GM21423 (cell line): ENCODE results near the gene TEPSIN.

Experiments used
- ATAC-seq: cut with Tn5 transposase; IDR thresholded peaks from one replicate; pipeline ENCODE4 v1.9.1; 2021; ENCODE audit warnings: mild to moderate bottlenecking, moderate library complexity; ENCODE audit not compliant: unreplicated experiment

Gene TEPSIN, protein sequence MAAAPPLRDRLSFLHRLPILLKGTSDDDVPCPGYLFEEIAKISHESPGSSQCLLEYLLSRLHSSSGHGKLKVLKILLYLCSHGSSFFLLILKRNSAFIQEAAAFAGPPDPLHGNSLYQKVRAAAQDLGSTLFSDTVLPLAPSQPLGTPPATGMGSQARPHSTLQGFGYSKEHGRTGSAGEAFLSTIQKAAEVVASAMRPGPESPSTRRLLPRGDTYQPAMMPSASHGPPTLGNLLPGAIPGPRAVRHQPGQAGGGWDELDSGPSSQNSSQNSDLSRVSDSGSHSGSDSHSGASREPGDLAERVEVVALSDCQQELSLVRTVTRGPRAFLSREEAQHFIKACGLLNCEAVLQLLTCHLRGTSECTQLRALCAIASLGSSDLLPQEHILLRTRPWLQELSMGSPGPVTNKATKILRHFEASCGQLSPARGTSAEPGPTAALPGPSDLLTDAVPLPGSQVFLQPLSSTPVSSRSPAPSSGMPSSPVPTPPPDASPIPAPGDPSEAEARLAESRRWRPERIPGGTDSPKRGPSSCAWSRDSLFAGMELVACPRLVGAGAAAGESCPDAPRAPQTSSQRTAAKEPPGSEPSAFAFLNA

DNA sequence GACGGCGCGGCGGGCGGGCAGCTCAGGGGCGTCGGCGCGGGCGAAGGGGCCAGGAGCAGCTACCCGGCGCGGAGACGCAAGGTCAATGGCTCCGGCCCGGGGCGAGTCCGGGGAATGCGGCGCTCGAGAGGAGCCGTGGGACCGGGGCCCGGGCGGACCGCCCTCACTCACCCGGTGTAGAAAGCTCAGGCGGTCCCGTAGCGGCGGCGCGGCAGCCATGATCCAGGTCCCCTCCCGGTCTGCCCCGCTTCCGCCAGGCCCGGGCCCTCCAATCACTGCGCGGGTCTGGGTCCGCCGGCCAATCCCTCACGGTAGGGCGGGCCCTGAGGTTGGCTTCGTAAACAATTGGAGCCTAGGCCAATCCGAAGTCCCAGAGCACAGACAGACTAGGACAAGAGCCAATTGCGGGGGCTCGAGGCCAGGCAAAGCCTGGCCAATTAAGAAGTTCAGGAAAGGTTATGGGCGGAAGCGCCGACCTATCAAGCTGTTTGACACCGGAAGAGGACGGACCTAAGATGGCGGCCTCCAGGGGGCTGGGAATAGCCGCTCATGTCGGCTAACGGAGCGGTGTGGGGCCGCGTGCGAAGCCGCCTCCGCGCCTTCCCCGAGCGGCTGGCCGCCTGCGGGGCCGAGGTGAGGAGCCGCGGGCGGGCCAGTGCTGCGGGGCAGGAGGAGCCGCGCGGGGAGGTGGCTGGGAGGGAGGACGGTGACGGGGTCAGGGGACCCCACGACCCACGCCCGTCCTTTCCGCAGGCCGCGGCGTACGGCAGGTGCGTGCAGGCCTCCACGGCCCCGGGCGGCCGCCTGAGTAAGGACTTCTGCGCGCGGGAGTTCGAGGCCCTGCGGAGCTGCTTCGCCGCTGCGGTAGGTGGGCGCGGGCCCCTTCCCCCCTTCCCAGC, at the start of gene TEPSIN, which contains the start of gene NDUFAF8:
TEPSIN (minus strand) TSS at position 241 of the 899 bp plus-strand sequence; CDS start at position 219, 22 bp downstream.
NDUFAF8 (plus strand) TSS at position 504 of the 899 bp plus-strand sequence; CDS start at position 550, 46 bp downstream.
- peak; percentile 89 for ATAC-seq

DNA sequence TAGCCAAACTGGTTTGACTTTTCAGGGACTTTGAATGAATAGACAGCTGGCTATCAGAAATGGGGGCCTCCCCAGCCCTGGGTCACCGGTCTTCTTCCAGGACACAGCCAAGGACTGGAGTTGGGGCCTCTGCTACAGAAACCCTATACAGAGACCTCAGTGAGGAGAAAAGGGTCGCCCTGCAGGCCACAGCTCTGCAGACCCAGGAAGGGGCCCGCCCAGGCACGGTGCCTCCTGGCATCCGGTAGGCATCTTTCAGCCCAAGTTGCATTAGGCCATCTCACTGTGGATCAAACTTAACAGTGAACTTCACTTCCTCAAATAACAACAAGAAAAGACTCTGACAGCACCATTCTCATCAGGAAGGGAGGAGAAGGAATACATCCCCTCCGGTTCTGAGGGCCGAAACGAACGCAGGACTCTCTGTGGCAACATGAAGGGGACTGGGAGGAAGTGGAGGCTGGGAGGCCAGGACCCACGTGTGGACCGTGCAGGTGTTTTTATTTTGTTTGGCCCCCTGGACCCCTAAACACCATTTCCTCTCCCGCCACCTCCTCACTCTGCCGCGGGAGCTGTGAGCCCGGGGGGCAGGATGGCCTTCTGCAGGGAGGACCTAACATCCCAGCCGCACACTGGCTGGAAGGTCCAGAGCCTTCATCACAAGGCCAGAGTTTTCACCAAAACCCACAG, 49.0 kb upstream of the TEPSIN start:
- no peak for ATAC-seq

DNA sequence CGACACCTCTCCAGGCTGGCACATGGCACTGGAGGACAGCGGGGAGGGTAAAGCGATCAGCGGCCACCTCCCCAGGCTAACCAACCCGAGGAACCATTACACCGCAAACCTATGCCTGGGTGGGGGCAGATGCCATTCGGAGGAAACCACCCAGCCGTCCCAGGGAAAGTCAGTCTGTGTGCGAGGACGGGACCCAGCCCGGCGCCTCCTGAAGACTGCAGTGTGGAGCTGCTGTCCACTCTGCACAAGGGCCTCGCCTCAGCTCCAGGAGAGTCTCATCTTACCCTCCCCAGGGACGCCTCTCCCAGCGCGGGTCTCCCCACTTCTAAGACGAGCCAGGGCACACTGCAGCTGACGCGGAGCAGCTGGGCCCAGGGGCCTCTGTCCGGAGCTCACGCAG, 48.3 kb upstream of the TEPSIN start:
- ATAC-seq, result no peak

DNA sequence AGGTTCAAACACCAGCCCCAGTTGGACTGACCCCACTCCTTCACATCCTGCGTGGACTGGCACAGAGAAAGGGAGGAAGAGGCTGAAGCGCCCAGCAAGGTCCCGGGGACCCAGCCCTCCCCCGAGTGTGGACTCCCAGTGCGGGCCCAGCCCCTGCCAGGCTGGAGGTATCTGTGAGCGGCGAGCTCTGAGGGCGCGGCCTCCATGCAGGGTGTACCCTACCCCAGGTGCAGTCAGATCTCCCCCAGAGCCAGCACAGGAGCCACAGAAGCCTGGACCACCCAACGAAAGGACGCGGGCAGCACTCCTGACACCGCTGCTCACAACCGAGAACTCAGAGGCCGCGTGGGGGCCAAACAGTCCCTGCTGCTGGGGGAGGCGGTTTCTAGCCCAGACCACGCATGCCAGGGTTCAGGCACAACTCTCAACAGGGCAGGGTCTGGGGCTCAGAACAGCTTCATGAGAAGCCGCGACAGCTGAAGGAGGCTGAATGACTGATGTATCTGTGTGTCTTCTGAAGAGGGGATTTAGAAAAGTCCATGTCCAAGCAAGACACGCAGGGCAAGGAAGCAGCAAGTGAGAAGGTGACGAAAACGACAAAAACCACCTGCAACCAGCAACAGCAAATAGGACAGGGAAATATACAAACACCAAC, 47.8 kb upstream of the TEPSIN start:
- no peak for ATAC-seq

DNA sequence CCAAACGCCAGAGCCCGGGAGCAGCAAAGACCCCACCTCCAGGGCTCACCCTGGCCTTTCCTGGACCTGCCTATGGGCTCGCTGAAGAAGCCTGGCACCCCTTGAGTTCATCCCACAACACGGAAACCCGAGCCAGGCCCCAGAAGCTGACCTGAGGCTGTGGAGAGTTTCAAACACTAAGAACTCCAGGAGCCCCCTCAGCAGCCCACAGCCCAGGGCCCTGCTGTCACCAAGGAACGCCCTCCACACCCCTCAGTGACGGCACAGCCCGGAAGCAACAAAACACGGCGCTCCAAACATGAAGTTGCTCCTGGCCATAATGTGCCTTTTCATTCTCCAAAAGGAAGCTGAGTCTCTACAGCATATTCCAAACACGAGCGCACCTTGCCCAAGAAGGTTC, 47.0 kb upstream of the TEPSIN start:
- no peak for ATAC-seq

DNA sequence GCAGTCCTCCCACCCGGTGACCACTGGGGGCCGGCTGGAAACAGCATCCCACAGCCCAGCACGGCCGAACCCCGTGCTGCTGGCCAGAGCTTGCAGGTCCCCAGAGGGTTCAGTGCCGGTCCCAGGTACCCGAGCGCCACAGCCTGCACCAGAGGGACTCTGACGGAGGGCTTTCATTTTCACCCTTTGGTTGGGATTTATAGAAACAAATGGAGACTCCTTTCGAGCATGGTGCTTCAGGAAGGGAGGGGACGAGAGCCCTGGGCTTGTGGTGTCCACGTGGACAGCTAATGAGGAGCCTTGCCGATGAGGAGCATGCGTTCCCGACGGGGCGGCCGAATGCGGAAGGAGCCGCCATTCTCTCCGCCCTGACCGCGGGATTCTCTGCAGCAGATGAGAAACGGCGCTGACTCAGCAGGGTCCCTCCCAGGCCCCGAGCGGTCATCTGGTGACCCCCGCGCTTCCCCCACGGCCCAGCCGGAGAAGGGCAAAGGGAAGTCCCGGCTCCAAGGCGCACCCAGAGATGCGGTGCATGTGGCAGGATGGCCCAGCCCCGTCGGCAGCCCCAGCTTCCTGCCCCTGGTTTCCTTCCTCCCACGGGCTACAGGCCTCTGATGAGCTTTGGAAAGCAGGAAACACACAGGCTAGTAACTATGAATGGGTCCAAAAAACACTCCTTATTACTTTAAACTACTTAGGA, 46.5 kb upstream of the TEPSIN start:
- no peak for ATAC-seq

DNA sequence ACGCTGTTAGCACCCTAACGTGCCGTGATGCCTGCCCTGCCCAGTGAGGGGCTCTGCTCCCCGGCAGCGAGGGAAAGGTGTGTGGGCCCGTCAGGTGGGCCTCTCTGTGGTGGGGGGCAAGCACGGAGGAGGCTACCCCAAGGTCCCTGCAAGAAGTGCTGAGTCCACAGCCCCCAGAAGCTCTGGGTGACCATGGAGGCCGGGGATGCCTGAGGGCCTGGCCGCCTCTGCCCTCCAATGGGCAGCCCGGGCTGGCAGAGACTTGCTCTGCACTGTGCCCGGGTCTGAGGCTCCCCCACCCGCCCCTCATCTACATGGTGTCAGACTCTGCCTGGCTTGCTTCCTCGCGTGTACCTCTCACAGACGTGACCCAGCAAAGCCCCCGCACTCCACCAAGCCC, 44.0 kb upstream of the TEPSIN start:
- ATAC-seq, result no peak

DNA sequence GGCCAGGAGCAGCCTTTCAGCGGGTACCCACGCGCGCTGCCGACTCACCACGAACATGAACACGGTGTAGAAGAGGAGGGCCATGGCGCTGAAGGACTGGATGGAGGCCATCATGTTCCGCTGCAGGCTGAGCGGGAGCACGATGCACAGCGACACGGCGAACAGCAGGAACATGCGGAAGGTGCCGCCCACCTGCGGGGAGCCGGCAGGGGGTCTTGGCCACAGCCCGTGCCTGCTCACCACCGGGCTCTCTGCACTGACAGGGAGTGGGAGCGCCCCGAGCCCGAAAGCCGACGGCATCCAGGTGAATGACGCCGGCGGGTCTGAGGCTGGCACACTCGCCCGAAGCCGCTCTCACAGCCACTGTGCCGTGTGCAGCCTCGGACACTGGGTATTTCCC, 43.3 kb upstream of the TEPSIN start:
- no peak for ATAC-seq

DNA sequence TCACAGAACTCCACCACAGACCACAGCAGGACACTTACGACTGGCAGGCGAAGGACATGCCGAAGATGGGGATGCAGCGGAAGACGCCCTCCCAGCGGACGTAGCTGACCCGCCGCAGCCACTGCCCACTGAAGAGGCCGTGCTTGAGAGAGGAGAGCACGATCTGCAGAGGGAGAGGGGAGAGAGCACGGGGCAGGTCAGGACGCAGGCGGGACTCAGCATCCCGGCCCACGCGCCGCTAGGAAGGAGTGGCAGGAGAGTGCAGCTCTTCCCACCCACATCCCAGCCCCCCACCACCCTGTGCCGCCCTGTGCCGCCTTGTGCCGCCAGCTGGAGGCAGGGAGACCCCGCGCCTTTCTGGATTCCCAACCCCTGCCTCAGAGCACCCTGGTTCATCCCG, 41.7 kb upstream of the TEPSIN start:
- ATAC-seq, result no peak

DNA sequence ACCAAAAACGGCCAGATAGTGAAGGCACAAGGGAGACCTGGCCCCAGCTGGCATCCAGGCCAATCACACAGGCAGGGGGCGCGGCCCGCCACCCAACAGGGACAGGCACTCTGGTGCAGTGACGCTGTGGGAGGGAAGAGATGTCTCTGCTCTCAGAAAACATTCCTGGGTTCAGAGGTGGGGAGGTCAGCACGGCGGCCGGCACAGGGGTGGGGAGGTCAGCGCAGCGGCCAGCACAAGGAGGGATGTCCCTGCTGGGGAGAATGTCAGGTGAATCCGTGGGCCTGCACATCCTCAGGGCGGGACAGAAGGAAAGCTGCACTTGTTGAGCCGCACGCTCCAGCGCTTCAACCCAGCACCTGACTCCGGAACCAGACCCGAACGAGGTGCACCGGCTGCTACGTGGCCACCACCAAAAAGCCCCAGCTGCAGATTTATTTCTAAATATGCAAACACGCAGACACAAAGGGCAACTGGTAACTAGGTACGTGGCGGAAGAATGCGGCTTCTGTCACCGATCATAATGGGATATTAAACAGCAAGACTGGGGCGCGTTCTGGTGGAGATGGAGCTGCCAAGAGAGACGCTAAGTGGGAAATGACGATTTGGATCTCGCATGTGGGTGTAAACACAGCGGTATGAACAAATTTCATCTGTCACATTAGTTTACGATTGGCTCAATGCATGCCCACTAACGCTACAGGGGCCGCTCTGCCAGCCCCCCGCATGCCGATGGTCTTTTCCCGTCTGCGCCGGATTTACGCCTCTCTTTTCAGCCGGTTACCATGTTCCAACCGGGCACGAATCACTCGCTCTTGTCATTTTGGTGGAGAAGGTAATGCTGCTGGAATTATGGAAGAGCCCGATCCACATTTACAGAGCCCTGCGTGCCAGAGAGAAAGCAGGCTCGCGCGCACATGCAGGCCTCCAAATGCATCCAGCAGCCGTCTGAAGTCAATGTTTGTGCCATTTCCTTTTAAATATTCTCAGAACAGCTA, 40.7 kb upstream of the TEPSIN start:
- ATAC-seq, result no peak

DNA sequence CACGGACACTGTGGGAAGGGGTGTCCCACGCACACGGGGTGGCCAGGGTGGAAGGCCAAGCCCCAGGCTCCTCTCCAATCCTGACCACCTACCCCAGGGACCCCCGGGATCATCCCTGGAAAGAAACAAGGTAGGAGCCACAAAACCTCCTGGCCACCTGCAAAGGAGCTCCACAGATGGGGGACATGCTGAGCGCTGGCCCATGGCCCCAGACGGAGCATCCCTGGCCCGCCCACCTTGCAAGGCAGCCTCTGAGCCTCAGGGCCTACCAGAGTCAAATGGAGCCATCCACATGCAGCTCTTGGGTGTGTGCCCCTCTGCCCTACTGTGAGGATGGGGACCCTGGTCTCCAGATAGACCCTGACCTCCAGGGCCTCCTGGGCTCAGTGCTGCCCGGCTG, 40.0 kb upstream of the TEPSIN start:
- no peak for ATAC-seq

DNA sequence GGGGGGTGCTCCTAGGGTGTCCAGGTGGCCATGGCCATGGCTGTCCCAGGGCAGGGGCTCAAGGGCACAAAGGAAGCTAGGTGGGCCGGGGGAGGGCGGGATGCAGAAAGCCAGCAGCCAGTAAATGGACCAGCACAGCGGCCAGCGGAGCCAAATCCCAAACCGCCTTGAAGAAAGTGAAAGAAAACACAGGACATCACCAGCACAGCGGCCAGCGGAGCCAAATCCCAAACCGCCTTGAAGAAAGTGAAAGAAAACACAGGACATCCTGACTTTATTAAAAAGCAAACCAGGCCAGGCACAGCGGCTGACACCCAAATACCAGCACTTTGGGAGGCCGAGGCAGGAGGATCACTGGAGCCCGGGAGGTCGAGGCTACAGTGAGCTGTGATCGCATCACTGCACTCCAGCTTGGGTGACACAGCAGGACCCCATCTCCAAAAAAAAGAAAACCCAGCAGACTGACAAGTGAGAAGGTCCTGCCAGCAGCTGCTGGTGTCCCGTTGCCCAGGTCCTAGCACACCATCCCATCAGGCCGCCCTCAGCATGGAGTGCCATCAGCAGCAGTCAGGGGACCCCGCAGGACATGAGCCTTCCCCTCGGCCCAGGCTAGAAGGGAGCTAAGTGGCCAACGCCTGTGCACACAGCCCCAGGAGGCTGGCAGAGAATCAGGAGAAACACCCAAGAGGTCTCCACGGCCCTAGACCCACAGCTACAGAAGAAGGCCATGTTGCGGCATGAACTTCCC, 39.3 kb upstream of the TEPSIN start:
- ATAC-seq, result no peak

DNA sequence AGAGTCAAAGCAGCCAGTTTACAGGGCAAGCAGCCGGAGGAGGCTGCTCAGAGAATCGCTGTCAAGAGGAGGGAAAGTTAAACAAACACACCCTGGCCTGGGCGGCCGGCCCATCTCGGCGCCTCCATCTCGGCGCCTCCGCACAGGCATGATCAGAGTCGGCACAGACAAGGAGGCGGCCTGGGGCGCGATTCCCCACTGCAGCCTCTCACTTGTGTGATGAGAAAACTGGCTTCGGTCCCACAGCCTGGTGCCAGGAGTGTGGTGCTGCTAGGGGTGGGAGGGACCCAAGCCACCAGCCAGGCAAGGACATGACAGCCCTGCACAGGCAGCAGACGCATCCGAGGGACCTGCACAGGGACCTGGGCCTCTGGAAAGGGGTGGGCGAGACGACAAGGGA, 38.6 kb upstream of the TEPSIN start:
- no peak for ATAC-seq

DNA sequence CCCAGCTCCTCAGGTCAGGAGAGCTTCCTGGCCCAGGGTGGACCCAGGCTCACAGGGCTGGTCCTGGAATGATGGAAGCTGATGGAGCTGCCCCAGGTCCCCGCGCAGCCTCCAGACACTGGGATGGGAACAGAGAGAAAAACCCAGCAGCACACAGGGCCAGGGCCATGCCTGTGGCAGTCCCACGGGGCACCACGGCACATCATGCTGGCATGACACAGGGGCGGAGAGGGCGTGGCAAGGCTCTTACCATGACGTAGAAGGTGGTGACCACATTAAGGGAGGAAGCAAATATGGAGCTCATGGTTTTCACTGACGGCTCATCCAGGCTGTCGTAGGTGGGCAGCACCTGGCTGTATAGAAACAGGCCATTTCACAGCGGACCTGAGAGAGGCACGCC, 37.9 kb upstream of the TEPSIN start:
- no peak for ATAC-seq

DNA sequence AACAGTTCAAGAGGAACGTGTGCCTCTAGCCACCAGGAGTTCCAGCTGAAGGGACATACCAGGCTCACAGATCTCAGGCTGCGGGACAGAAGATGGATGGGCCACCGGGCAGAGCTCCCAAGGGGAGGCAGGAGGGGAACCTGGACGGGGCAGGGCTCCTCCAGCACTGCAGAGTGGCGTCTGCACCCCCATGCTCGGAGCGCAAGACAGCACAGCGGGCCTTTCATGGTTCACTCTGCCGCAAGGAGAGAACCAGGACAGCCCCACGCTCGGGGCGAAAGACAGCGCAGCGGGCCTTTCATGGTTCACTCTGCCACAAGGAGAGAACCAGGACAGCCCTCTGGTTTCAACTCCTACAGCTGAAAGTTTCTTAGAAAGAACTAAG, 35.6 kb upstream of the TEPSIN start:
- no peak for ATAC-seq

DNA sequence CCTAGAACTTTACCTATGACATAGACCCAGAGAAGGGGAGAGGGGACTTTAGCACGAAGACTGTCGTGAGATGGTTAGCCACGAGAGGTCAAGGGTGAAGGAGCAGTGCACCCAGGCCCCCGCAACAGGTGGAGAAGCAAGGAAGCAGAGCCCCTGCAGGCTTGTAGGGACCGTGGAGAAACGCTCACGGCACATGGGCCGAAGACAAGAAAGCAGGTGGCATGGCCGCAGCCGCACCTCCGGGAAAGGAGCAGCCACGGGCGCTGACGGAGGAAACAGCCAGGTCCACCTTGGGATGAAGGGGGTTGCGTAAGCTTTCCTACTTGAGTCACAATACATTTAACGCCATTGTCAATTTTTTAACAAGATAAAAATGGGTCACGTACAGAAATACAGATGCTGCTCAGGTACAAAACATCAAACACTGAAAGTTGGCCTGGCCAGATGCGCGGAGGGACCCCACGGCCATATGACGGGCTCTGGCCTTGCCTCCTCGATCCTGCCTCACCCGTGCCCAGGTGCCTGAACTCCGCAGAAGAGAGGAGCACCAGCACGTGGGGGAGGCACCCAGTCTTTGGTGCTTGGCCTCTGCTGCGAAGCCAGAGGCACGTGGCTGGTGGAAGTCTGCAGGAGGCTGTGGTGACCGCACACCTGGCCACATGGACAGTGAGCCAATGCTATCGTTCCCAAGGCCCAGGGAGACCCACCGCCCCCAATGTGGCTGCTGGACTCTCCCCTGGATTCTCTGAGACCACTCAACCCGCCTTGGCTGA, 35.0 kb upstream of the TEPSIN start:
- no peak for ATAC-seq

DNA sequence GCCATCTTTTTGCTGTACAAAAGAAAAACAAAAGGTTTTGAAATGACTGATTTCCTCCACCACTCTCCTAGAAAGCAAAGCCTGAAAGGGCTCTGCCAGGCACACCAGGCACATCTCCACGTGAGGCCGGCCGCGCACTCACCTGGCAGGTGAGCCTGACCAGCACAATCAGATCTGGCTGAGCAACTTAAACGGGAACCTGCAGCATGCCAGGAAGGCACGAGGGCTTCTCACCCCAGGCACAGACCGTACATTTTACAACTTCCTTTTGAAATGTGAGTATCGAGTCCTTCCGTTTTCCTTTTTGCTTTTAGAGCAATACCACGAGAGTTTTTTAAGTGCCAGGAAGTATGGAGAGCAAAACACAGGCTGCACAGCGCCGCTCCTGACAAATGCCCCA, 33.8 kb upstream of the TEPSIN start:
- no peak for ATAC-seq
